Tibial nerve (tissue), 4 donors: ENCODE measurements around the gene UBFD1. TPM values are rescaled to one million over a fixed set of nuclear protein-coding genes. Genes with fewer than 3 reads are reported as not detected.

ENCODE experiments used
- DNase-seq, 2 donors: peaks; one replicate each; pipeline ENCODE4 v3.0.0-alpha.2; 2019; ENCODE audit warnings: low spot score in 2 of 2
- H3K27ac ChIP-seq, 4 donors: fragments of 200-600 bp; sonication (generic) in 3 of 4; one replicate each; pipeline ENCODE4 v1.5.1; 2017 to 2019; ENCODE audit warnings: mild to moderate bottlenecking in 1 of 4
- H3K27me3 ChIP-seq, 2 donors: fragments of 200-600 bp; sonication (generic) in 1 of 2; one replicate each; pipeline versions ENCODE4 v1.5.1 to v1.6.0; 2017 to 2019
- H3K36me3 ChIP-seq, 3 donors: fragments of 200-600 bp; sonication (generic); one replicate each; pipeline ENCODE4 v1.5.1; 2018 to 2019
- H3K4me1 ChIP-seq, 4 donors: fragments of 200-600 bp; sonication (generic) in 3 of 4; one replicate each; pipeline ENCODE4 v1.5.1; 2017 to 2019
- H3K4me3 ChIP-seq, 4 donors: fragments of 200-600 bp; sonication (generic) in 3 of 4; one replicate each; pipeline ENCODE4 v1.5.1; 2017 to 2019; ENCODE audit warnings: mild to moderate bottlenecking in 1 of 4, moderate library complexity in 1 of 4
- H3K9me3 ChIP-seq, 4 donors: fragments of 200-600 bp; sonication (generic) in 3 of 4; one replicate each; pipeline ENCODE4 v1.5.1; 2017 to 2019
- CTCF ChIP-seq, 5 experiments: fragments of 200-600 bp in 3 of 5; fragments of 450-650 bp in 2 of 5; sonication (generic) in 3 of 5; IDR thresholded peaks; one replicate each; pipeline ENCODE4 v1.5.1; 2016 to 2019; ENCODE audit warnings: antibody characterized with exemption in 5 of 5, mild to moderate bottlenecking in 3 of 5, moderate library complexity in 2 of 5
- EP300 ChIP-seq, 2 donors: sonication (generic); formaldehyde crosslinking; IDR thresholded peaks; one replicate each; pipeline ENCODE4 v1.6.1; 2017; ENCODE audit warnings: antibody characterized with exemption in 2 of 2, mild to moderate bottlenecking in 1 of 2
- POLR2A ChIP-seq, 2 donors: fragments of 450-650 bp; IDR thresholded peaks; one replicate each; pipeline ENCODE4 v1.6.1; 2017; ENCODE audit warnings: antibody characterized with exemption in 2 of 2, mild to moderate bottlenecking in 2 of 2, moderate library complexity in 2 of 2
- WGBS, 2 donors: methylation state at CpG; one replicate each; pipeline ENCODE4 v1.1.5; 2018; 5-methylcytosine and 5-hydroxymethylcytosine counted together
- total RNA-seq, 4 donors: library from RNA; depleted of rRNA; stranded (reverse); fragments of >200 nt; gene quantifications; one replicate each; pipeline ENCODE4 v1.1.0, GENCODE V29; 2016

UBFD1 gene
- total RNA-seq, 4 donors from 2014 or later = 70.5 to 110 (median 76.5) TPM

DNA sequence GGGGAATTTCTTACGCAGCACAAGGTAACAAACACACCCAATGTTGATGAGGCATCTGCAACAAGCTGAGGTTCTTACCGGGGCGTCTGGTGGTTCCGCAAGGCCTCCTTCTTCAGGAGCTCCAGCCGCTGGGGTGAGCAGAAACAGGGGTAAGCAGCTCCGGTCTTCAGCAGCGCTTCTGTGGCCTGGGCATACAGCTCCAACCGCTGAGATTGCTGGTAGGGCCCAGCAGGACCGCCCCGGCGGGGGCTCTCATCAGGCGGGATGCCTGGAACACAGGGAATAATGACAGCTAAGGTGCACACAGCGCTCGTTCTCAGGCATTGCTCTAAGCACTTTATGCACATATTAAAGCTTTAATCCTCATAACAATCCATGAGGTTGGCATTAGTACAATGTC is 13.1 kb upstream of the UBFD1 start:
- TF ChIP-seq POLR2A (IDR thresholded peaks at IDR 0.05) (no peak), CTCF (IDR thresholded peaks at IDR 0.05) (no peak), EP300 (IDR thresholded peaks at IDR 0.05) (no peak)
- no peak overlapping the region for H3K4me3 ChIP-seq
- H3K4me1 ChIP-seq = no peaks in the 10 kb centered on the region
- no peak overlapping the region for H3K27ac ChIP-seq
- H3K27me3 ChIP-seq = no peaks in the 10 kb centered on the region
- H3K36me3 ChIP-seq = peaks cover 0 to 93% (median 3%) of the 10 kb centered on the region in 3 donors
- H3K9me3 ChIP-seq = no peaks in the 10 kb centered on the region
- DNase-seq = no peak
- 92 to 96% methylated on average over 14 of the region's 14 CpGs for WGBS, 2 donors

GRCh38 chr16:23549938-23550337 is 7.6 kb upstream of the UBFD1 start:
- WGBS, 2 donors = 95 to 98% methylated on average over 5 of the region's 5 CpGs
- H3K4me3 ChIP-seq = no peak overlapping the region
- DNase-seq = no peak
- no peaks in the 10 kb centered on the region for H3K4me1 ChIP-seq
- no peak overlapping the region for H3K27ac ChIP-seq
- no peaks in the 10 kb centered on the region for H3K27me3 ChIP-seq
- TF ChIP-seq EP300 (IDR thresholded peaks at IDR 0.05) (no peak), CTCF (IDR thresholded peaks at IDR 0.05) (no peak), POLR2A (IDR thresholded peaks at IDR 0.05) (no peak)
- peaks cover 0 to 81% (median 10%) of the 10 kb centered on the region in 3 donors for H3K36me3 ChIP-seq
- H3K9me3 ChIP-seq = no peaks in the 10 kb centered on the region

DNA sequence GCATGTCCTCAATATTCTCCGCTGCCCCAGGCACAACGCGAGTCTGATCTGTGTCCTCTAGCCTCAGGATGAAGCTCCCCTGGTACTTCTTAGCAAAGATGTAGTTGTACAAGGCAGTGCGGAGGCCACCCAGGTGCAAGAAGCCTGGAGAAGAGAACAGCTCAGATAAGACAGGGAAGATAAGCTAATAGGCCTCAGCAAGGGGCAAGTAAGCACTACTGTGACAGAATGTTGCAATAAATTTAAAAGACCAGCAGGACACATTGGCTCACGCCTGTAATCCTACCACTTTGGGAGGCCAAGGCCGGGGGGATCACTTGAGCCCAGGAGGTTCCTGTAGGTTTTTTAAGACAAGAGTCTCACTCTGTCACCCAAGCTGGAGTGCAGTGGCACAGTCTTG is 5.4 kb upstream of the UBFD1 start:
- H3K9me3 ChIP-seq = no peaks in the 10 kb centered on the region
- 89% methylated on average over 6 of the region's 6 CpGs for WGBS, 2 donors
- H3K4me1 ChIP-seq = peaks cover 0 to 11% (median 3%) of the 10 kb centered on the region in 4 donors
- H3K4me3 ChIP-seq = no peak overlapping the region
- DNase-seq = no peak
- H3K27me3 ChIP-seq = no peaks in the 10 kb centered on the region
- H3K27ac ChIP-seq = no peak overlapping the region
- peaks cover 0 to 59% (median 10%) of the 10 kb centered on the region in 3 donors for H3K36me3 ChIP-seq
- TF ChIP-seq POLR2A (IDR thresholded peaks at IDR 0.05) (no peak), EP300 (IDR thresholded peaks at IDR 0.05) (no peak), CTCF (IDR thresholded peaks at IDR 0.05) (no peak)

- no peak overlapping the region for H3K4me3 ChIP-seq
- peaks cover 0 to 26% (median 17%) of the 10 kb centered on the region in 4 donors for H3K4me1 ChIP-seq
- no peak overlapping the region for H3K27ac ChIP-seq
- no peak for DNase-seq
- TF ChIP-seq POLR2A (IDR thresholded peaks at IDR 0.05) (no peak), EP300 (IDR thresholded peaks at IDR 0.05) (no peak), CTCF (IDR thresholded peaks at IDR 0.05) (no peak)
- 84 to 89% methylated on average over 3 of the region's 3 CpGs for WGBS, 2 donors
- H3K36me3 ChIP-seq = peaks cover 0 to 40% (median 7%) of the 10 kb centered on the region in 3 donors
- no peaks in the 10 kb centered on the region for H3K27me3 ChIP-seq
- H3K9me3 ChIP-seq = no peaks in the 10 kb centered on the region
Measured at GRCh38 chr16:23554536-23554935, 3.0 kb upstream of the UBFD1 start.

- peak overlapping the region; percentile 73 to 97 (median 86) for H3K4me3 ChIP-seq
- H3K9me3 ChIP-seq = no peaks in the 10 kb centered on the region
- H3K27ac ChIP-seq = peak overlapping the region; percentile 83 to 92 (median 92)
- no peaks in the 10 kb centered on the region for H3K27me3 ChIP-seq
- WGBS, 2 donors = 3 to 4% methylated on average over 25 to 36 of the region's 60 CpGs
- peaks cover 0 to 46% (median 22%) of the 10 kb centered on the region in 4 donors for H3K4me1 ChIP-seq
- peaks cover 0 to 40% (median 17%) of the 10 kb centered on the region in 3 donors for H3K36me3 ChIP-seq
- peak; percentile 13 to 23 for DNase-seq
- TF ChIP-seq CTCF (IDR thresholded peaks at IDR 0.05) = no peak
- no peak for TF ChIP-seq EP300 (IDR thresholded peaks at IDR 0.05)
- no peak for TF ChIP-seq POLR2A (IDR thresholded peaks at IDR 0.05)
Measured at GRCh38 chr16:23557779-23558702, 514 bp downstream of the UBFD1 start.
